Transverse colon (tissue), 4 donors: ENCODE results near the gene TVP23C.
"Not testable (repeated sequence)": the region's sequence is repeated elsewhere in the genome, so short reads cannot be mapped to it uniquely, and the experiment has no call there.

ENCODE experiments used
- EP300 ChIP-seq: sonication (generic); formaldehyde crosslinking; IDR thresholded peaks from one replicate; pipeline ENCODE4 v1.6.1; 2017; ENCODE audit warnings: antibody characterized with exemption, low read depth
- POLR2A ChIP-seq: fragments of 450-650 bp; IDR thresholded peaks from one replicate; pipeline ENCODE4 v1.6.1; 2016; ENCODE audit warnings: antibody characterized with exemption, mild to moderate bottlenecking, moderate library complexity
- POLR2AphosphoS5 ChIP-seq, 3 donors: sonication (generic); formaldehyde crosslinking; IDR thresholded peaks; one replicate each; pipeline ENCODE4 v1.6.1; 2016; ENCODE audit warnings: antibody characterized with exemption in 3 of 3
- TF ChIP-seq, protein P1 (sequence below), 5 experiments: fragments of 200-600 bp in 3 of 5; fragments of 450-650 bp in 2 of 5; sonication (generic) in 3 of 5; IDR thresholded peaks; 1 replicate in 2 of 5; 2 replicates in 3 of 5; pipeline ENCODE4 v1.5.1; 2016 to 2017; ENCODE audit warnings: antibody characterized with exemption in 5 of 5, inconsistent platforms in 3 of 5, mild to moderate bottlenecking in 2 of 5, moderate library complexity in 1 of 5

DNA sequence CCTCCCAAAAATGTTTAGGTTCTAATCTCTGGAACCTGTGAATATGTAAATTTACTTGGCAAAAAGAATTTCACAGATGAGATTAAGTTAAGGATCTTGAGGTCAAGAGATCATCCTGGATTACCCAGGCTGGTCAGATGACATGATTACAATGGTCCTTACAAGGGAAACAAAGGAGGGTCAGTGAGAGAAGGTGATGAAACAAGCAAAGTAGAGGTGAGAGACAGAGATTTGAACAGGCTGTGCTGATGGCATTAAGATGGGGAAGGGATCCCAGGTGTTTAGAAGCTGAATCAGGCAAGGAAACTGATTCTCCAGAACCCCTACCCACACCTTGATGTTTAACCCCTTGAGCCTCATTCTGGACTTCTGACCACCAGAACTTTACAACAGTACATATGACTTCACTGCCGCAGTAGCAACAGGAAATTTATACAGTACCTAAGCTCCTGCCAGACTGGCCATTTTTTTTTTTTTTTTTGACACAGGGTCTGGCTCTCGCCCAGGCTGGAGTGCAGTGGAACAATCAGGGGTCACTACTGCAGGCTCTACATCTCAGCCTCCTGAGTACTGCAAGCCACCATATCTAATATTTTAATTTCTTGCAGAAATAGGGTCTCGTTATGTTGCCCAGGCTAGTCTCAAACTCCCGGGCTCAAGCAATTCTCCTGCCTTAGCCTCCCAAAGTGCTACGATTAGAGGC, 4.7 kb downstream of the TVP23C start:
- TF ChIP-seq POLR2A; EP300; POLR2AphosphoS5 (IDR thresholded peaks at IDR 0.05): not testable (repeated sequence)
- TF ChIP-seq, protein P1, sequence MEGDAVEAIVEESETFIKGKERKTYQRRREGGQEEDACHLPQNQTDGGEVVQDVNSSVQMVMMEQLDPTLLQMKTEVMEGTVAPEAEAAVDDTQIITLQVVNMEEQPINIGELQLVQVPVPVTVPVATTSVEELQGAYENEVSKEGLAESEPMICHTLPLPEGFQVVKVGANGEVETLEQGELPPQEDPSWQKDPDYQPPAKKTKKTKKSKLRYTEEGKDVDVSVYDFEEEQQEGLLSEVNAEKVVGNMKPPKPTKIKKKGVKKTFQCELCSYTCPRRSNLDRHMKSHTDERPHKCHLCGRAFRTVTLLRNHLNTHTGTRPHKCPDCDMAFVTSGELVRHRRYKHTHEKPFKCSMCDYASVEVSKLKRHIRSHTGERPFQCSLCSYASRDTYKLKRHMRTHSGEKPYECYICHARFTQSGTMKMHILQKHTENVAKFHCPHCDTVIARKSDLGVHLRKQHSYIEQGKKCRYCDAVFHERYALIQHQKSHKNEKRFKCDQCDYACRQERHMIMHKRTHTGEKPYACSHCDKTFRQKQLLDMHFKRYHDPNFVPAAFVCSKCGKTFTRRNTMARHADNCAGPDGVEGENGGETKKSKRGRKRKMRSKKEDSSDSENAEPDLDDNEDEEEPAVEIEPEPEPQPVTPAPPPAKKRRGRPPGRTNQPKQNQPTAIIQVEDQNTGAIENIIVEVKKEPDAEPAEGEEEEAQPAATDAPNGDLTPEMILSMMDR (IDR thresholded peaks at IDR 0.05): not testable (repeated sequence)
